Keratinocyte (primary cell): Measurements from ENCODE around the gene HOXC12. TPM values are rescaled to one million over a fixed set of nuclear protein-coding genes. Genes with fewer than 3 reads are reported as not detected.

Experiments used
- DNase-seq: peaks from one replicate; pipeline ENCODE4 v3.0.0-alpha.2; 2011; ENCODE audit warnings: low read depth, missing footprints, low spot score
- FAIRE-seq: peaks from 2 replicates; lab custom pipeline; 2011; peaks lifted over from hg19 to GRCh38; lab: Jason Lieb, UNC
- H2AFZ ChIP-seq: 2 replicates; pipeline ENCODE4 v1.6.0; 2012; ENCODE audit warnings: low read length, control low read depth, inconsistent platforms; ENCODE audit not compliant: control insufficient read depth
- H3K27ac ChIP-seq: 2 replicates; pipeline ENCODE4 v1.5.1; 2011; ENCODE audit warnings: low read length; ENCODE audit not compliant: control insufficient read depth, insufficient read depth
- H3K27me3 ChIP-seq: 3 replicates; pipeline ENCODE4 v1.6.0; 2011; ENCODE audit warnings: low read length; ENCODE audit not compliant: control insufficient read depth, insufficient read depth; ENCODE audit errors: extremely low read depth
- H3K36me3 ChIP-seq, 2 experiments: 2 replicates in 1 of 2; 3 replicates in 1 of 2; pipeline ENCODE4 v1.5.1; 2011; ENCODE audit warnings: low read length in 2 of 2, mild to moderate bottlenecking in 1 of 2; ENCODE audit not compliant: control insufficient read depth in 2 of 2, insufficient read depth in 2 of 2; ENCODE audit errors: extremely low read depth in 1 of 2
- H3K4me1 ChIP-seq: 3 replicates; pipeline ENCODE4 v1.5.1; 2011; ENCODE audit warnings: low read length; ENCODE audit not compliant: control insufficient read depth, insufficient read depth; ENCODE audit errors: extremely low read depth
- H3K4me2 ChIP-seq: 3 replicates; pipeline ENCODE4 v1.6.0; 2011; ENCODE audit warnings: low read depth, low read length; ENCODE audit not compliant: control insufficient read depth, insufficient read depth; ENCODE audit errors: extremely low read depth
- H3K4me3 ChIP-seq, 3 experiments: fragments of 200-600 bp in 1 of 3; sonication (generic) in 1 of 3; 2 replicates in 2 of 3; 3 replicates in 1 of 3; pipeline ENCODE4 v1.5.1; 2011 to 2016; ENCODE audit warnings: low read length in 3 of 3, mild to moderate bottlenecking in 3 of 3, control low read depth in 2 of 3, inconsistent platforms in 1 of 3, low read depth in 1 of 3, mixed read lengths in 1 of 3, mixed run types in 1 of 3, moderate library complexity in 1 of 3; ENCODE audit not compliant: control insufficient read depth in 2 of 3, insufficient read depth in 2 of 3; ENCODE audit errors: extremely low read depth in 1 of 3
- H3K79me2 ChIP-seq: 2 replicates; pipeline ENCODE4 v1.6.0; 2012; ENCODE audit warnings: low read length; ENCODE audit not compliant: control insufficient read depth, insufficient read depth
- H3K9ac ChIP-seq: 3 replicates; pipeline ENCODE4 v1.6.0; 2011; ENCODE audit warnings: low read length; ENCODE audit not compliant: control insufficient read depth, insufficient read depth; ENCODE audit errors: extremely low read depth
- H3K9me1 ChIP-seq: 3 replicates; pipeline ENCODE4 v1.6.0; 2011; ENCODE audit warnings: low read length; ENCODE audit not compliant: control insufficient read depth, insufficient read depth; ENCODE audit errors: extremely low read depth
- H3K9me3 ChIP-seq: 2 replicates; pipeline ENCODE4 v1.5.1; 2012; ENCODE audit warnings: low read depth, low read length; ENCODE audit not compliant: control insufficient read depth
- H4K20me1 ChIP-seq: 3 replicates; pipeline ENCODE4 v1.6.0; 2011; ENCODE audit warnings: low read length; ENCODE audit not compliant: control insufficient read depth, insufficient read depth; ENCODE audit errors: extremely low read depth
- EZH2 ChIP-seq: IDR thresholded peaks from one replicate; pipeline ENCODE4 v1.6.1; 2012; ENCODE audit warnings: inconsistent platforms, mild to moderate bottlenecking, low read length, moderate library complexity
- dilution Hi-C: fragments of 300-500 bp; cut with MboI; formaldehyde crosslinking; loops from one replicate; pipeline ENCODE4 v1.7.0; 2020; ENCODE audit warnings: low sequenced_read_pairs; ENCODE audit not compliant: extremely low pct_ligation_motif_present
- polyA plus RNA-seq, 5 experiments: library from polyadenylated mRNA; depleted of rRNA in 3 of 5; stranded (reverse) in 3 of 5; stranded (forward) in 1 of 5; unstranded in 1 of 5; fragments of >200 nt; gene quantifications; 1 replicate in 1 of 5; 2 replicates in 3 of 5; 3 replicates in 1 of 5; pipeline versions ENCODE4 v1.2.1 to v1.2.3, GENCODE V29; 2011 to 2012; ENCODE audit warnings: missing spikeins in 2 of 5, low read depth in 1 of 5, low replicate concordance in 1 of 5
- TF ChIP-seq, protein P1 (sequence below), 3 experiments: IDR thresholded peaks in 1 of 3; conservative IDR thresholded peaks in 1 of 3; optimal IDR thresholded peaks in 1 of 3; 2 replicates in 2 of 3; 3 replicates in 1 of 3; pipeline versions ENCODE3 to v1.5.1; 2011; ENCODE audit warnings: low read length in 3 of 3, mild to moderate bottlenecking in 3 of 3, moderate library complexity in 2 of 3, control low read depth in 1 of 3, inconsistent platforms in 1 of 3; ENCODE audit not compliant: insufficient read depth in 2 of 3; ENCODE audit errors: extremely low read depth in 1 of 3

Gene HOXC12
- polyA plus RNA-seq, 1 donor (not counting 4 experiments of a cell fraction or from before 2014, with no cell fraction given): 0.47 TPM

DNA sequence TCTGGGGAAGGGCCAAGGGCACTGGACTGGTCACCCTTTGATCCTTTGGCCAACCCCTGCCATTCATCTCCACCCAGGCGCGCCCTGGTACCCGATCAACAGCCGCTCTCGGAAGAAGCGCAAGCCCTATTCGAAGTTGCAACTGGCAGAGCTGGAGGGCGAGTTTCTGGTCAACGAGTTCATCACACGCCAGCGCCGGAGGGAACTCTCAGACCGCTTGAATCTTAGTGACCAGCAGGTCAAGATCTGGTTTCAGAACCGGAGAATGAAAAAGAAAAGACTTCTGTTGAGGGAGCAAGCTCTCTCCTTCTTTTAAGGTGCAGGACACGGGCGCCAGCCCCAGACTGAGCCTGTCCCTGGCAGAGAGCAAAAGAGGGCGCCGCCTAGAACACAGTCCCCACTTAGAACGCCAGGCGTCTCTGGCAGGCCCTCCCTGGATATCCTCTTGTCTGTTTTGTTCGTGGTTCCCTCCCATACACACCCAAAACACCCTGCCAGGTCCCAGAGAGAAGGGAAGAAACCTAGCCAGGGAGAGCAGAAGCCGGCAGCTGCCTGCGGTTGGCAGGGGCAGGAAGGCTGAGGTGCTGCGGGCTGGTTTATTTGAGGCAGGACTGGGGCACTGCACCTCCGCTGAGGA lies 1.7 kb downstream of the HOXC12 start:
- Histone ChIP-seq H3K4me1 (peaks cover 31% of the 10 kb centered on the region), H3K9me3 (no peaks in the 10 kb centered on the region), H4K20me1 (no peaks in the 10 kb centered on the region), H3K27me3 (peaks cover 82% of the 10 kb centered on the region), H3K9ac (no peak overlapping the region), H3K9me1 (no peaks in the 10 kb centered on the region), H3K27ac (no peak overlapping the region), H2AFZ (peak overlapping the region; percentile 47), H3K79me2 (no peaks in the 10 kb centered on the region), H3K4me3 (peak overlapping the region; percentile 51 to 61 (median 60)), H3K4me2 (peak overlapping the region; percentile 85), H3K36me3 (no peaks in the 10 kb centered on the region)
- DNase-seq: no peak
- dilution Hi-C loops: no loop called here
- FAIRE-seq: no peak
- TF ChIP-seq, protein P1, sequence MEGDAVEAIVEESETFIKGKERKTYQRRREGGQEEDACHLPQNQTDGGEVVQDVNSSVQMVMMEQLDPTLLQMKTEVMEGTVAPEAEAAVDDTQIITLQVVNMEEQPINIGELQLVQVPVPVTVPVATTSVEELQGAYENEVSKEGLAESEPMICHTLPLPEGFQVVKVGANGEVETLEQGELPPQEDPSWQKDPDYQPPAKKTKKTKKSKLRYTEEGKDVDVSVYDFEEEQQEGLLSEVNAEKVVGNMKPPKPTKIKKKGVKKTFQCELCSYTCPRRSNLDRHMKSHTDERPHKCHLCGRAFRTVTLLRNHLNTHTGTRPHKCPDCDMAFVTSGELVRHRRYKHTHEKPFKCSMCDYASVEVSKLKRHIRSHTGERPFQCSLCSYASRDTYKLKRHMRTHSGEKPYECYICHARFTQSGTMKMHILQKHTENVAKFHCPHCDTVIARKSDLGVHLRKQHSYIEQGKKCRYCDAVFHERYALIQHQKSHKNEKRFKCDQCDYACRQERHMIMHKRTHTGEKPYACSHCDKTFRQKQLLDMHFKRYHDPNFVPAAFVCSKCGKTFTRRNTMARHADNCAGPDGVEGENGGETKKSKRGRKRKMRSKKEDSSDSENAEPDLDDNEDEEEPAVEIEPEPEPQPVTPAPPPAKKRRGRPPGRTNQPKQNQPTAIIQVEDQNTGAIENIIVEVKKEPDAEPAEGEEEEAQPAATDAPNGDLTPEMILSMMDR (optimal IDR thresholded peaks at IDR 0.05 in 1 of 3, IDR thresholded peaks at IDR 0.05 in 1 of 3, conservative IDR thresholded peaks at IDR 0.05 in 1 of 3; ENCODE audit: extremely low read depth in 1 of 3, insufficient read depth in 2 of 3, low read length in 3 of 3): peak in 2 of 3 experiments; percentile 24 to 43
- no peak for TF ChIP-seq EZH2

DNA sequence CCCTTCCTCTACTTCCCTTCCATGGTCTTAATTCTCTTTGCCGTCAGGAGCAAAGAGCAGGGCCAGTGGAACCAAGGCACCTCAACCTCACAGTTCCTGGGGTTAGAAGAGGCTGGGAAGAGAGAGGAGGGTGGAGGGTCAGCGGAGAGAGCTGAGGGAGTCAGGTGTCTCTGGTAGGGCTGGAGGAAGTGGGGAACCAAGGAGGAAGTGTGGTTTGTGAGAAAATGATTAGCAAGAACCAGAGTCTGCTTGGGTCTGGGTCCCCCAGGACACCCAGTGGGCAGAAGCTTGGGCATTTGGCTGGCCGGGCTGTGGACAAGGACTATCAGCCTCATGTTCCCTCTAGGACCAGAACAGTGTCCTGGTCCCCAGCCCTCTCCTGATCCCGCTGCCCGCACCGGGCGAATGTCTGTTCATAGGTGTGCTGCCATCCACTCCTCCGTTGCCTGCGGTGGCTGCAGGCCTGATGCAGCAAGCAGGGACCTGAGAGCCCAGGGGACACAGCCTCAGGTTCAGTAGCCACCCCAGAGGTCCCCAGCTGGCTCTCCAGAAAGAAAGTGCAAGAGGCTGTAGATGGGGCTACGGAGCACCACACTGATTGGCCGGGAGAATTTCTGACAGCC lies 2.3 kb downstream of the HOXC12 start:
- Histone ChIP-seq H3K79me2 (no peaks in the 10 kb centered on the region), H2AFZ (no peak overlapping the region), H3K4me1 (peaks cover 28% of the 10 kb centered on the region), H3K36me3 (no peaks in the 10 kb centered on the region), H3K27ac (no peak overlapping the region), H3K4me2 (peak overlapping the region; percentile 85), H3K9me1 (no peaks in the 10 kb centered on the region), H3K9ac (no peak overlapping the region), H4K20me1 (no peaks in the 10 kb centered on the region), H3K9me3 (no peaks in the 10 kb centered on the region), H3K27me3 (peaks cover 80% of the 10 kb centered on the region), H3K4me3 (no peak overlapping the region)
- dilution Hi-C loops: no loop called here
- no peak for FAIRE-seq
- no peak for DNase-seq
- TF ChIP-seq EZH2: no peak
- TF ChIP-seq, protein P1 (optimal IDR thresholded peaks at IDR 0.05 in 1 of 3, IDR thresholded peaks at IDR 0.05 in 1 of 3, conservative IDR thresholded peaks at IDR 0.05 in 1 of 3; ENCODE audit: extremely low read depth in 1 of 3, insufficient read depth in 2 of 3, low read length in 3 of 3): no peak
